ENCODE data around the gene TFAP2A.

Gene TFAP2A

GRCh38 chr6:10425975-10426780 lies 11.3 kb upstream of the TFAP2A start:
- no peak for FAIRE-seq

DNA sequence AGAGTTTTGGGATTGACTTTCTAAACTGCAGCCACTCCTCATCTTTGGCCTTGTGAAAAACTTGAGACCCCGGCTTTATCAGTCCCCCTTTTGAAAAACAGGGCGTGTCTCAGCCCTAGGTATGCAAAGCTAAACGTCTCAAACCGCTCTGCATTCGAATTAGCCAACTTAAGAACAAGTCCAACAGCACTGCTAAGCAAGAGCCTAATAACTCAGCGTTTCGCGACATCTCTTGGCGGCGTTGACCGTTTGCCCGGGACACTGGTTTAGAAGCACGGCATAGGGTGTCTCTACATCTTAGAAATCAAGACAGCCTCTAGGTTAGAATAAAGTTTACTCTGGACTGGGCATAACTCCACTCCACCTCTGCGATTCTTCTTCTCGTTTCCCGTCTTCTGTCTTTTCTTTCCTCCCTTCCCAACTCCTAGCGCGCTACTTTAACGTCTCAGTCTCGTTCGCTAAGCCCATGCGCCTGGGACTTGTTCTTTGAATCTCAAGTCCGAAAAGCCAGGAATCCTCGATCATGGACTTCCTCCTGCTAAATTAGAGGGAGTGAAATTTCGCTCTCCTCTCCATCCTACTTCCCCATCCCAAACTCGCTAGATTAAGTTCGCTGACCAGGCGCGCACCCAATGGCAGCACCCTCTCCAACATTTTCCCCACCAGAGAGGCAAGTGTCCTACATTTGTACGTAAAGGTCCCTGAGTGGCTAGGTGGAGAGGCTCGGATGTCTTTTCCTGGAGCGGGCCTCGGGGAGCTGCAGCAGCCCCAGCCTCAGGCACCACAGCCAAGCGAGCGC lies 10.5 kb upstream of the TFAP2A start:
- no peak for FAIRE-seq

DNA sequence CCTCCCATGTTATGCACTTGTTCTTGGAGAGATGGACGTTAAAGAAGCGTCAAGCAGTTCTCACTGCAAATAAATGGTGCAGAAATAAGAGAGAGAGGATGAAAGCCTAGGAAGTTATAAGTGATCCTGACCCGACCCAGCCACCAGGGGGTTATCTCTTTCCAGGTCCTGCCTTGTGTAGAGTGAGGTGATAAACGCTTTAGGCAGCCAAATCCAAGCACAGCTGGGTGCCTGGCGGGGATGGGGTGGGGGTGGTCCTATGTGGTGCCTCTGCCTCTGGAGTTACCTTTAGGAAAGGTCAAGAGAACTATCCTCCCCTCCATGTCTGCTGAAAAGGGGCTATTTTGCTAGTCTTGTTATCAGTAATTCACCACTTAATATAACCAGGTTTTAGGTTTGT lies 9.2 kb upstream of the TFAP2A start:
- no peak for FAIRE-seq

GRCh38 chr6:10422737-10423034 lies 7.8 kb upstream of the TFAP2A start:
- FAIRE-seq, result no peak

DNA sequence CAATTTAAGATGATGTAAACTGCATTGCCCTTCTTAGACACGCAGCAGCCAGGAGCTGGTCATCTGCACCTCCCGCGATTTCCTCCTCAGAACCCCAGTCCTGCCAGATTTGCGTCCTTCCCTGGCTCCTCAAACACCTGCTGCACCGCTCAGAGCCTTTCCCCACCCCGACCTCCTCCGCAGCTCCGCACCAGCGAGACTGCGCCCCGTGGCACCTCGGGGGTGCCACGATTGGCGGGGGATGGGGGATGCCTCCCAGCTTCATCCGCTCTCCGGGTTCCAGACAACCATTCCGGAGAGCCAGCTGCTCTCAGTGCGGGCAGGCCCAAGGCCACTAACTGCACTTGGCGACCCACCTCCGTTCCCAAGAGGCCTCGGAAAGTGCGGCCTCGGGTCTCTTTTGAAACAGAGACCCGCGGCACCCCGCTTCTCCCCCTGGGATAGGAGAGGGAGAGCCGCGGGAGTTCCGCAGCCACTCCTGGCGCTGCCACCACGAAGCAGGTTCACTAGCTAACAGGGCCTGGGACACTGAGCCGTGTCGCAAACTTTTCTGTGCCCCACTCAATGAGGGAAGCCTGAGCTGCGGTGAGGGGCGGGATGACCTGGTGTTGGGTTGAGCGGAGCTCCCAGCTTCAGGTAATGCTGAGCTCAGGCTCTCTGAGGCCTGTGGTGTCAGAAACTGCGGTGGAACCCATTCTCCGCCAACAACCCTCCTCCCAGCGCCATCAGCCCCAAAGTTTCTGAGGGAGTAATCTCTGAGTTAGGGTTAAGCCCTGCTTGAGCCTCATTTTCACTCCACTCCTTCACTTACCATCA lies 7.3 kb upstream of the TFAP2A start:
- FAIRE-seq, result no peak

GRCh38 chr6:10421158-10421920 lies 6.5 kb upstream of the TFAP2A start:
- FAIRE-seq, result no peak

DNA sequence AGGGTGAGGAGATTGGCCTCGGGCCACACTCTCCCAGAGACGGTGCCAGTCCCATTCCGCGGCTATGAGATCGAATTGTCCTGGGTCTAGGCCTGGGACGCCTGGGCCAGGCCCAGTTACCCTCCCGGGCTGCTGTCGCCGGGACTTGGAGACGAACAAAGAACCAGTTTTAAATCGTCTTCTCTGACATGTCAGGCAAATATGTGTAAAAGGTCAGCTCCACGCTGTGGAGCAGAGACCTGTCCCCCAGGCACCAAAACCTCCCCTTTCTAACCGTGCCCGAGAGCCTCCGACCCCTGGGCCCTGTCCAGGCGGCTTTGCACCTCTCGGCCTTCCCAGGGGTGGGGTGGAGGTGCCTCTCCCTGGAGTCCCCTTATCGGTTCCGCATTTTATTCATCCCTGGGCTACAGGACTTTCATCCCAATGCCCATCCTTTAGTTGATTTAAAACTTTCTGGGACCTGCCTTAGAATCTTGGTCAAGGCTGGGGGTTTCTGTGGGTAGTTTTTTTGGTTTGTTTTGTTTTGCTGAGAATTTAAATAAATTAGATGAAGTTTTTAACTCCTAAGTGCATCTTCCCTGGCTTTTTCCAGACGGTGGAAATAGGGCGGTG lies 5.8 kb upstream of the TFAP2A start:
- FAIRE-seq, result no peak

GRCh38 chr6:10419749-10420545 lies 5.1 kb upstream of the TFAP2A start:
- no peak for FAIRE-seq

GRCh38 chr6:10418862-10419748 lies 4.2 kb upstream of the TFAP2A start:
- FAIRE-seq, result no peak

DNA sequence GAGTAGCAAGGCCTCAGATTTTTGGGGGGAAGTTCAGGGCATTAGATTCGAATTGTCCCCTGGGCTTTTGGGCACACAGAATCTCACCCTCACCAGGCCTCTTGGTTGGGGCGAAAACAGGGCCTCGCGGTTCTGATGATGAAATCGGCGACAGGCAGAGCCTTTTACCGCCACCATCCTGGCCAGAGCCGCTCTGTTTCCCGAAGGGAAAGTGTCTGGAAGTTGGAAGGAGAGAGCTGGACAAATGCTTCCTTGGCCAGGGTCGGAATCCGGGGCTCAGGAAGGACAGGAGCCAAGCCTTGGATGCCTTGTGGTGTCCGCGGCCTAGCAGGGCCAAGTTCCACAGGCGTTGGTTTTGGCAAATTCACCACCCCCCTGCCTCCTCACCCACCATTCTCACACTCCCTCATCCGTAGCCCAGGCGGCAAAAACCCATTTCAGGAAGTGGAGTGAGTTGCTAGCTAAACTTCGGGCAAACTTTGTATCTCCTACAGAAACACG lies 3.5 kb upstream of the TFAP2A start:
- no peak for FAIRE-seq

GRCh38 chr6:10417681-10418104 lies 2.8 kb upstream of the TFAP2A start:
- no peak for FAIRE-seq

- no peak for FAIRE-seq
These were observed 2.2 kb upstream of the TFAP2A start for GRCh38 chr6:10416863-10417641.

GRCh38 chr6:10416516-10416862 lies 1.6 kb upstream of the TFAP2A start:
- FAIRE-seq, result no peak

DNA sequence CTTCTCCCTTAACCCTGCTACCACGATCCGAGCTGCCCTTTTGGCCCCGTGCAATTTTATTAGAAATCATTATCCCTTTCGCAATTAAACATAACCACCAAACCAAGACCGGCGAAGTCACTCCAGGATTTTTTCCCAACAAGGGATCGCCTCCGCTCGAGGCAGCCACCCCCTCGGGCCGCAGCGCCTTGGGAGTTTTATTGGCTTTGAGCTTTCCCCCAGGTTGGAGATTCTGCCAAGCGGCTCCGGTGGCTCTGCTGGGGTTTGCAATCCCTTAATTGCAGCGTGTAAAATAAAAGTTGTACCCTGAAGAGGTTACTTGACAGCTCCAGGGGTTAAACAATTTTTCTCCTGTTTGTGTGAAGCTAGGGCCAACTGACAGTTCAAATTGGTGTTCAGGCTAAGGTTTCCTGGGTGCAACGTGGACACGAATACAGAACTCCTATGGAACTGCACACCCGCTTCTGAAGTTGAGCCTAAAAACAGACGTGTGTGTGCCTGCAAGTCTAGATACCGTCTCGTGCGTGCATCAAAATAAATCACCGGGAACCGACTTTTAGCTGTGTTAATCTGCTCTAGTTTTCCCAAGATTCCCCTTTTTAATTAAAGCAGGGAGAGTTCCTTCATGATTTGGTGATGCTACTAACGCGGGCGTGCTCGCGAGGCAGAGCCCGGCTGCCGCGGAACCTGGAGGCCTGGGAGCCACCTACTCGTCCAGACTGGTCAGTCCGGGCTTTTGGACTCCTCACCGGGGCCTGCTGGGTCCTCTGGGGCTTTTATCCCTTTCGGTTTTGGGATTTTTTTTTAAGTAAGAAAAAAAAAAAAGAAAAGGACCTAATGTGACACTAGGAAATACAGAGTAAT lies 975 bp upstream of the TFAP2A start:
- no peak for FAIRE-seq

- no peak for FAIRE-seq
These were observed 780 bp downstream of the TFAP2A start for GRCh38 chr6:10413850-10414738.

DNA sequence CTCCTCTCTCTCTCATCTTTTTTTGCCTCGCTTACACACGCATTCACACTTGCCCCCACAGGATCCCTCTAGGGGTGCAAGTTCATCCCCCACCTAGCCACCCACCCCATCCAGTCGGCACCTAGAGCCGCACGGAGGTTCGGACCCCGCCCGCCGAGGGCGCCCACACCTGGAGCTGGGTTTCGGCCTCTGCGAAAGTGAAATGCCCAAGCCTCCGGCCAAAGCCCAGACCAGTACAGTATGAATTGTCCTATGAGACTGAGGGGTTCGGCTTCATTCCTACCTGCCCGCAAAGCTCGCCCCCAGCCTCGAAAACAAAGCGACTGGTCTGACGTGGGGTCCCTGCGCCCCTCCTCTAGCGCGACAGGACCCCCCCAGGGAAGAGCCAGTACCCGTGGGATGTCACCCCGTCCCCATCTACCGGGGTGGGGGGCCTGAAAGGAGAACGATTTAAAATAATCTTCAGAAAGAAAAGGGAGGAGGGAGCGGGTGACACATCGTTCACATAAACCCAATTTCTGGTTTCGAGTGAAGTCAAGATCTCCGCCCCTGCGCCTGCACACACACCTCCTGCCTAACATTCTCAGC lies 1.5 kb downstream of the TFAP2A start:
- FAIRE-seq, result no peak
